Cardiac septum (tissue), 1 donor: ENCODE results near the gene DNAI1. TPM values are rescaled to one million over a fixed set of nuclear protein-coding genes. Genes with fewer than 3 reads are reported as not detected.
A peak's percentile ranks its signal among the peaks of the same experiment; 100 is the strongest.

ENCODE experiments used
- DNase-seq: peaks from one replicate; pipeline ENCODE4 v3.0.0-alpha.2; 2020; ENCODE audit warnings: low spot score
- intact Hi-C: fragments of 100-400 bp; cut with DNase I; formaldehyde crosslinking; loops from one replicate; pipeline ENCODE4 v1.14.0; 2022
- total RNA-seq: library from RNA; stranded (reverse); fragmentation: NEBNext Ultra II Directional; extraction: Animal tissue kit (Norgen Biotek cat#: 25700); gene quantifications from one replicate; pipeline ENCODE4 v1.2.1, GENCODE V29; 2021
- donor health status: DM: no; HTN: no; CAD: no.

DNAI1 gene
- total RNA-seq, 1 donor from 2014 or later, result 0.30 TPM

- intact Hi-C loops, result no loop called here
Observed at GRCh38 chr9:34446468-34446891, 12.1 kb upstream of the DNAI1 start.

GRCh38 chr9:34446951-34447350 is 11.7 kb upstream of the DNAI1 start:
- no peak for DNase-seq
- intact Hi-C loops, result no loop called here

More at GRCh38 chr9:34446468-34446891, 12.1 kb upstream of the DNAI1 start:
- no peak for DNase-seq

- no peak for DNase-seq
- intact Hi-C loops, result no loop called here
Observed at GRCh38 chr9:34450644-34451043, 8.0 kb upstream of the DNAI1 start.

- no peak for DNase-seq
- intact Hi-C loops, result no loop called here
Observed at GRCh38 chr9:34451135-34451534, 7.5 kb upstream of the DNAI1 start.

- DNase-seq, result no peak
- intact Hi-C loops, result no loop called here
Observed at GRCh38 chr9:34451545-34451944, 7.1 kb upstream of the DNAI1 start.

GRCh38 chr9:34452568-34452967 is 6.0 kb upstream of the DNAI1 start:
- DNase-seq, result no peak
- intact Hi-C loops, result no loop called here

- intact Hi-C loops, result loop anchor here (5.0 kb wide), 1 partner anchor 158 kb away; the partner anchor contains the start of gene RPP25L
- no peak for DNase-seq
Observed at GRCh38 chr9:34454571-34455065, 4.0 kb upstream of the DNAI1 start.

GRCh38 chr9:34456151-34456550 is 2.5 kb upstream of the DNAI1 start:
- DNase-seq, result no peak
- intact Hi-C loops, result loop anchor here (5.0 kb wide), 1 partner anchor 156 kb away; the partner anchor contains the start of gene RPP25L

- no peak for DNase-seq
- intact Hi-C loops, result loop anchor here (5.0 kb wide), 1 partner anchor 156 kb away; the partner anchor contains the start of gene RPP25L
Observed at GRCh38 chr9:34456746-34457145, 1.9 kb upstream of the DNAI1 start.

- peak; percentile 92 for DNase-seq
- intact Hi-C loops, result loop anchor here (5.0 kb wide), 1 partner anchor 155 kb away; the partner anchor contains the start of gene RPP25L
Observed at GRCh38 chr9:34457266-34458012, 1.2 kb upstream of the DNAI1 start.

GRCh38 chr9:34458959-34459340 is 345 bp downstream of the DNAI1 start:
- intact Hi-C loops, result loop anchor here (5.0 kb wide), 1 partner anchor 153 kb away; the partner anchor contains the start of gene RPP25L
- no peak for DNase-seq

GRCh38 chr9:34459356-34459755 is 751 bp downstream of the DNAI1 start:
- intact Hi-C loops, result loop anchor here (5.0 kb wide), 1 partner anchor 153 kb away; the partner anchor contains the start of gene RPP25L
- no peak for DNase-seq

GRCh38 chr9:34459941-34460340 is 1.3 kb downstream of the DNAI1 start:
- no peak for DNase-seq
- intact Hi-C loops, result loop anchor here (5.0 kb wide), 1 partner anchor 152 kb away; the partner anchor contains the start of gene RPP25L

- no peak for DNase-seq
- intact Hi-C loops, result no loop called here
Observed at GRCh38 chr9:34463098-34463900, 4.7 kb downstream of the DNAI1 start.

GRCh38 chr9:34463901-34464232 is 5.3 kb downstream of the DNAI1 start:
- intact Hi-C loops, result no loop called here
- DNase-seq, result no peak

- intact Hi-C loops, result no loop called here
- DNase-seq, result no peak
Observed at GRCh38 chr9:34464571-34464970, 6.0 kb downstream of the DNAI1 start.

- no peak for DNase-seq
- intact Hi-C loops, result no loop called here
Observed at GRCh38 chr9:34465468-34465867, 6.9 kb downstream of the DNAI1 start.

- DNase-seq, result no peak
Observed at GRCh38 chr9:34475097-34475496, 16.5 kb downstream of the DNAI1 start.

GRCh38 chr9:34477541-34477940 is 18.9 kb downstream of the DNAI1 start:
- no peak for DNase-seq
- intact Hi-C loops, result no loop called here

More at GRCh38 chr9:34475097-34475496, 16.5 kb downstream of the DNAI1 start:
- intact Hi-C loops, result no loop called here

- DNase-seq, result no peak
- intact Hi-C loops, result no loop called here
Observed at GRCh38 chr9:34479431-34479866, 20.8 kb downstream of the DNAI1 start.
